HG03460 (cell line): ENCODE results near the gene ATXN7.

ENCODE experiments used
- ATAC-seq: cut with Tn5 transposase; IDR thresholded peaks from one replicate; pipeline ENCODE4 v1.9.1; 2021; ENCODE audit not compliant: unreplicated experiment

Gene ATXN7

DNA sequence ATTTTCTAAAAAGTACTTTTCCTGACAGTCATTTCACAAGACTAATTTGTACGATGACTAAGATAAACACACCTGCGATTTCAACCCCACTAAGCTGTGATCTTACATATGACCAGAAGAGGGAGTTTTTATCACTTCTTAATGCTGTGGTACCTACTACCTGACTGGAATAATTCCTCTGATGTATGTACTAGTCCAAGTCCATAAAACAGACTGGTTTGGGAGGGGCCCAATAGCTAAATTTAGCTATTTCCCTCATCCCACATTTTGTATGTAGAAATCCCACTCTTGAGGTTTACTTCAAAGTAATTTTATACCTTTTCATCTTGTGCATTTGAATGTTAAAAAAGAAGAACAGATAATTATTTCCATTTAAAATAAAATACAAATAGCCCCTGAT lies 98.2 kb downstream of the ATXN7 start:
- ATAC-seq, result peak; percentile 78

DNA sequence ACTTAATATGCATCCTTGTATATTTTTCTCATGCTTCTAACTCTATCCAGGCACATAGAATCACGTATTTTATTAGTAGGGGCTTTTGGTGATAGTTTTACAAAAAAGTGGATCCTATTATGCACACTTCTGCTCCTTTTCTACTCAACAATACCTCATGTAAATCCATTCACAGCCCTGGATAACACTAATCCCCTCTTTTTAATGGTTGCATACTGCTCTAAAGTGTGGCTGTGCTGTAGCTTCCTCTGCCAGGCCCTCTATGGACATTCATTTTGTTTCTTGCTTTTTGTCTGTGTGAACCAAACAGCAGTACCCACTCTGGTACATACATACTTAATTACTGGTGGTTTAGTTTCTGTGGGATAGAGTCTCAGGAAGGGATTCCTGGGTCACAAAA lies 99.8 kb downstream of the ATXN7 start:
- ATAC-seq, result no peak

DNA sequence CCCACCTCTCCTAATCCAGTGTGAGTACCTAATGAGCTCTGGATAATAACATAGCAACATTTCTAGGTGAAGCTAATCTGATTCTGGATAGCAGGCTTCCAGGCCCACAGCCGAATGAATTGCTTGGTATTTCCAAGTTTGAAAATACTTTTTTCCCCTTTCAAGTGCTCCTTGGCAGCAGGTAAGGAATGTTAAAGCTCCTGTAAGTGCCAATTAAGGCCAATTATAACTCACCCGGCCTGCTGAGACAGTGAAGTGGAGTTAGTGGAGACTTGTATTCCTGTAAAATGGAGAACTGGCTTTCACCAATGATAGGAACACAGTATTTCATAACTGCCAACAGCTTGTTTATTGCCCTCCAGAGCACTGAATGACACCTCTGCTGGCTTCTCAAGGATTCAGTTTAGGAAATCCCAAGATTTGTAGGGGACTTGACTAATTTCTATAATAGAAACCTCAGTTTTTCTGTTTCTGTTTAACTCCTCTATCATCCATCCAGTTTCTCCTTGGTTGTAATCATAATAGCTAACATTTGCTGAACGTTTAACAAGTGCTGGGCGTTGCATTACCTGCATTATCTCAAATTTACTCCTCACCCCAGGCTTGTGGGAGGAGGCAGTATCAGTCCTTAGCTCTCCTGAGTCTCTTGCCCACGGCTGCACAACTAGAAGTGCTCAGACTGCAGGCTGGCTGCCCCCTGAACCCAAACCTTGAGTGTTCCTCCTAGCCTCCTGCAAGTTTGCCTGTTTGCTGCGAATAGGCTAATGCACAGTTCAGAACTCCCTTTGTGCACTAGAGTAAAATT lies 101.2 kb downstream of the ATXN7 start:
- ATAC-seq, result no peak

DNA sequence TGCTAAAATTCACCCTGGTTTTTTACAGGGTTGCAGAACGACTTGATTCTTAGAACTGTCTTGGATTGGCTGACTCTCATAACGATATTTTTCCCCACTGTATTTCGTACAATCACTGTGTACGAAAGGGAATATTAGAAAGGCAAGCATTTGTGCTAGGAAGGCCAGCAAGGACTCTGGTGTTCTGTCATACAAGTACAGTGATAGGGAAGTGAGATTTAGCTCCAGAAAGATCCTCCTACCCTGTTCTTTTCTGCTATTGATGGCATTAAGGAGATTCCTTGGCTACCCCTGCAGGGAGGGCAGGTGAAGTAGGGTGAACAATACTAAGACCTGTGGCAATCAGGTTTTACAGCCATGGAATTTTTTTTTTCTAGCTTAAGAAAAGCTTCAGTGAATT lies 102.3 kb downstream of the ATXN7 start:
- ATAC-seq, result no peak

DNA sequence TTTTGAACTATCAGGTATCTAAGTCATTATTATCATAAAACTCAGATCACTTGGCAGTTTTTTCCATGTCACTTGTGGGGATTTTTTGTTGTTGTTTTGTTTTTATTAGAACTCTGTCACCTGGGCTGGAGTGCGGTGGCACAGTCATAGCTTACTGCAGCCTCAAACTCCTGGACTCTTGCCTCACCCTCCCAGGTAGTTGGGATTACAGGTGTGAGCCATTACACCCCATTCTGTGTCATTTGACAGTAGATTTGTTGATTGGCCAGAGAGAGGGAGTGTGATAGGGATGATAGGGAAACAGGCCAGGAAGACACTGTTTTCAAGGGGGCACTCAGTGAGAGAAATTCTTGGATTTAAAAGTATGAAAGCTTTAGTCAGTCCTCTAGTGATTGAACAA lies 103.2 kb downstream of the ATXN7 start:
- no peak for ATAC-seq

DNA sequence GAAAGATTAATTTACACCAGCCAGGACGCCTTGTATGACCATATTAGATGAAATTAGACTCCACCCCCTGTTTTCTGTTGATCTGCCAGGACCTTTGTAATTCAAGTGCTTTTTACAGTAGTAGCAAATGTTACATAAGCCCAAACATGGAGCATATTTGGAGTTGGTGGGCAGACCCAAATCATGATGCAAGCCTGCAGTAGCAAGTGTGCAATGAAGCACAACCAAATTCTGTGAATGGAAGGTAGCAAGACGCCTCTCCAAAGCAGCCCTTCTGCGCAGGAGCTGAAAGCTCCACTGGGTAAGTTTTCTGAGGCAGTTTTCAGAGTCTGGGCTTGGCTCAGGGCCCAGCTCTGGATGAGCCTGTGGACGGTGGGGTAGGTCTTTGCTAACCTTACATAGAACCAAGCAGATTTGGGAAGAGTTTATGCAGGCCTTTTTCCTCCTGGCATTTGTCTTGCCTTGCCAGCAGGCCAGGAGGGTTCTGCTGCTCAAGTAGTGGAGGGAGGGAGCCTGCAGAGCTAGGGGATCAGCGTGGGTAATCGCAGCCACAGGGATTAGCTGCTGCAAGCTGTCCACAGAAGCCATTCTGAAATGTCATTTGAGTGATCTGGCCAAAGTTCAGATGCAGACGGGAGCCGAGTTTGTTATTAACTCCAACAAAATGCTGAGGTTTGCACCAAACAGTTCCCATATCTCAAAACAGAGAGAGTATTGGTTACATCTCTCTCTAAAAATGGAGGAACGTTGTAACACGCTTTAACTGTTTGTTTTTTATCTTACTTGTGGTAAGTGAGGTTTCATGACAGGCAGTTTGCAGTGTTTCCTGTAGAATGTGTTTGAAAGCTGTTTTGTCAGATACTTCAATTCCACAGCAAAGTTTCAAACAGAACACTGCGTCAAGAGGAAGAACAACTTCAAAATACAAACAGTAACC lies 104.3 kb downstream of the ATXN7 start:
- peak; percentile 57 for ATAC-seq

DNA sequence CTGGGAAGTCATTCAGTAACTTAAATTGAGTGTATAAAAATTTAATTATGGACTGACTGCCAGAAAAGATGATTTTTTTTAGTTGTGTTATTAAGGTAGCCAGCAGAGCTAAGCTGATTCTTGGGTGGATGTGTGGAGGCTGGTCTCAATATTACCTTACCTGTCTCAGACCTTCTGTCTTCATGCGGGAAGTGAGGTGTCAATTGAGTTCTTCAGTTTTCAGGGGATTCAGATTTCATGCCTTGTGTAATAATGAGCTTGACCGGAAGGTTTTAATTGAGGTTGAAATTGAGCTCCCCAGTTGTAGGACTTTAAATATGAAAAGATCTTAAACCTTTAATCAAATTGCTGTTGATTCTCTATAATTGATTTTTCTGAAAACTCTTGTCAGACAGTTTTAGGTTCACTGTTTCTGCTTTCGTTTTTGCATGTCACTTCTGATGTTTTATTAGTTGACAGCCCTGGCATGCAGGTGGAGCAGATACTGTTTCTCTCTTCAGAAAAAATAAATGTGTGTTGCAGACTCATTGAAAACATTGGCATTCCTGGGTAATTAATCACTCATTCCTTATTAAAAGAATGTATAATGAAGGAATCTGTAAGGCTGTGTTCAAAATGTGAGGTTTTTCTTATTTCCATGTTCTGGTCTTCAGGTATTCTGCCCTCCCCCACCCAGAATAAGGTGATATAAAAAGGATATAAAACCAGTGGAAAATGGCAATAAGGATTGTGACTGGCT lies 105.1 kb downstream of the ATXN7 start:
- ATAC-seq, result peak; percentile 29

DNA sequence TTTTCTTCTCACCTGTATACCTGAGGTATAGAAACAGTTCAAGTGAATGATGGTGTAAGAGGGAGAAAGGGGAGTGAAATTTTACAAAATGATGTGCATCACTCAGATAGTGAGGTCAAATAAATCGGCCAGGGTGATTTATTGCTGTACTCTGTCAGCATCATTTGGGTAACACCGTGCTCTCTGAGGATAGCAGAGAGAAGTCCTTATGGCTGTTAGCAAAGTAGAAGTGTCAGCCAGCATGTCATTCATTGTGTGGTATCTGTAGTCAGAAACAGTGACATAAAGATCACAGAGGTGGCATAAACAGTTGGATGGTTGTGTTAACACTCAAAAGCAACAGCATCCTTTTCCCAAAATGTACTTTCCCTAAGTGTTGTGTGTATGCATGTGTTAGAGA lies 106.2 kb downstream of the ATXN7 start:
- no peak for ATAC-seq

DNA sequence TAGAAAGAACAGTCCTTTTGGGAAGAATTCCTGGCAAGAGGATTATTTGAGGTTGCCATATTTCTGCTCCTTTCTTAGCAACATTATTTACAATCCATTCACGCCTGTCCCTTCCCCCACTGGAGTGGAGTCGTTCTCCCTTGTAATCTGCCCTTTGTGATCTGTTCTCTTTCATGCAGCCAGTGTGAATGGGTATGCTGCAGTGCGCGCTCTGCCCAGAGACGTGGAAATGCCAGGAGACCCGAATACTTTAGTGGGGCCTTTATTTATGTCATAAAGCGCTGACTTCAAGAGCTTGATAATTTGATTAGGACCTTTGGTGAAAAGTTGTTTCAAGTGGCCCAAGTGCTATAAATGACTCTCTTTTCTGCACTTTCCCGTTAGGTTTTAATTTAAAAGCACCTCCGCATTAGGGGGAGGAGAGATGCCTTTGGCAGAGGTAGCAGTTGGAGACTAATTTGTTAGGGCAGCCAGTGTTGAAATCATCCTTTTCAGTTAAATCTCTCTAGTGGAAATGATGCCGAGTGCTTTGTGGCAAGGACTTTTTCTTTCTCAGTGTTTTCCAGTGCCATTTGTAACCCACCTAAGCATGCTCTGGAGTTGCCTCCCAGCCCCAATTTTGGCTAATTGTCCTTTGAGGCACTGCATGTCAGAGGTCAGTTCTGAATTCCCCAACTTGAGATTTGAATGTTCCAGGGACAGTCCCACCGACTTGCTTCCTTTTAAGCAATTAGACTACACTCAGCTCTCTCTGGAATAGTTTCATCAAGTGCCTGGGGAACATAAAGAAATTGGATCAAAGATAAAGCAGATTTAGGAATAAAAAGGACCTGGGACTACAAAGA lies 107.2 kb downstream of the ATXN7 start:
- no peak for ATAC-seq

DNA sequence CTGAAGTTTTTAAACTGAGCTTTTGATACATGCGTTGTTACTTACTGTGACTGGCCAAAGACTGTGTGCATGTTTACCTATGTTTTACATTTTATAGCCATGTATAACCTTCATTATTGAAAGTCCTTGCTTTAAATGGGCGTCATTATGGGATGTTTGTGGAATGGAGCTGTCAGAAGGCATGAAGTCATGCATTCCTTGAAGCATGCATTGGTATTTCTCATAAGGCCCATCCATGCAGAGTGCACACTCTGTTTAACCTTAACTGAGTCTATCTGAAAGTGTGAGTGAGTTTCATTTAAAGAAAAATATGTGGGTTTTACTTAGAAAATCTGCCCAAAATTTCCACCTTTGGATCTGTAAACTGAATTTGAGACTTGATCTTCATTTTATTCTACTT lies 108.5 kb downstream of the ATXN7 start:
- no peak for ATAC-seq

DNA sequence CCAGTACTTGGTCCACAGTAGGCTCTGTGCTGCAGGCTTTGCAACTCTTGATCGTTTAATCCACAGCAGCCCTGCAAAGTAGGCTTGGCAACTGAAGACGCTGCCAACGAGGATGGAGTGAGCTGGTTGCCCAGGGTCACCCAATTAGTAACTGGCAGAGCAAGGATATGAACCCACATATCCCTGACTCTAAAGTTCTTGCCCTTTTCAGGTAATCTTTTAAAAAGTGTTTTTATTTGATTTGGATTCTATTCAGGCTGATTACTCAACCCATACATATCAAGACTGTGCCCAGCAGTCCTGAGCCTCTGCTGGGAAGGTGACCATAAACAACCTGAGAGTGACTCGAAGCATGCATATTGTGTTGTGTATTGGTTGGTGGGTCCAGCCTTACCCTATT lies 109.3 kb downstream of the ATXN7 start:
- no peak for ATAC-seq

DNA sequence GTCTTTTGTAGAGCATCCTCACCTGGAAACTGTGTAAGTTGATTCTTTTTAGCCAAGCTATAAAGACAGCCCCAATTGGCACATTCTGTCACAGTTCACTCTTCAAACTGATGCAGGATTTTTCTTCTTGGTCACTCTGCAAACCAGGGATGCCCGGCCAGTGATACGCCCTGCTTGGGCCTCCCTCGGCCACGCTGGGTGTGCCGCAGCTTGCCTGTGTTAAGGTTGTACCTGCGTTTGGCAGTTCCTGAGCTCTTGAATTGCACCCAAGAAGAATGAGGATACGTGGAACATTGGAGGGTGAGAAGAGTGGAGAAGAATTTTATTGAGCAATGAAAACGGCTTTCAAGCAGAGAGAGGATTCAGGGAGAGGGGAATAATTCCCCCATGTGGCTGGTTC lies 109.7 kb downstream of the ATXN7 start:
- ATAC-seq, result no peak

DNA sequence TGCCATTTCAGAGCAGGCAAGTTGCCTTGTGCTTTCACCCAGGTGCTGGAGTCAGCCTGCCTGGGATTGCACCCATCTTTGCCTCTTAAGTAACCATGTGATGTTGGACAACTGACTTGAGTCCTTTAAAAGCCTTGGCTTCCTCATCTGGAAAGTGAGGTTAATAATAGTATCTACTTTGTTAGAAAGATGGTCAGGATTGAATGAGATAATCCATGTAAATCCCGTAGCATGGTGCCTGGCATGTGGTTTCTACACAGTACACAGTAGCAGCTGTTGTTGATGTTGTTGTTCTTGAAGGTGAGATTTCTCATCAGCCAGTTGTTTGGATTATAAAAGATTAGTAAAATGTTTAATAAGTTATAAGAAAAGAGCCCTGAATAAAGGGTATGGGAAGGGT lies 110.8 kb downstream of the ATXN7 start:
- ATAC-seq, result no peak

DNA sequence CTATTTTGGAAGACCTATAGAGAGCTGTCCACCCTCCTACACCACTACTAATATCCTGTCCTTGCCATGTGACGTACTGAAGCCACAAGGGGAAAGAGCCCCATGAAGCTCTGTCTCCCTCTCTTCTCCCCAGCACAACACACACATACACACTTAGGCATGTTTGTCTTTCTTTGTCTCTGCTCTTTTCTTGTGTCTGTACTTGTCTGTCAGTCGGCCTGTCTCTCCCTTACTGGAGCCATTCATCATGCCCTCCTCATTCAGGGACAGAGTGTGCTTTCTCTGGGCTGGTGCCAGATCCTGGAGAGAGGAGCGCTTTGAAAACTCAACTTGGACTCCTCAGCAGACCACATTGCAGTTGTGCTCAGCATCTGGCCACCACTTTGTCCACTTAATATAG lies 112.1 kb downstream of the ATXN7 start:
- no peak for ATAC-seq

DNA sequence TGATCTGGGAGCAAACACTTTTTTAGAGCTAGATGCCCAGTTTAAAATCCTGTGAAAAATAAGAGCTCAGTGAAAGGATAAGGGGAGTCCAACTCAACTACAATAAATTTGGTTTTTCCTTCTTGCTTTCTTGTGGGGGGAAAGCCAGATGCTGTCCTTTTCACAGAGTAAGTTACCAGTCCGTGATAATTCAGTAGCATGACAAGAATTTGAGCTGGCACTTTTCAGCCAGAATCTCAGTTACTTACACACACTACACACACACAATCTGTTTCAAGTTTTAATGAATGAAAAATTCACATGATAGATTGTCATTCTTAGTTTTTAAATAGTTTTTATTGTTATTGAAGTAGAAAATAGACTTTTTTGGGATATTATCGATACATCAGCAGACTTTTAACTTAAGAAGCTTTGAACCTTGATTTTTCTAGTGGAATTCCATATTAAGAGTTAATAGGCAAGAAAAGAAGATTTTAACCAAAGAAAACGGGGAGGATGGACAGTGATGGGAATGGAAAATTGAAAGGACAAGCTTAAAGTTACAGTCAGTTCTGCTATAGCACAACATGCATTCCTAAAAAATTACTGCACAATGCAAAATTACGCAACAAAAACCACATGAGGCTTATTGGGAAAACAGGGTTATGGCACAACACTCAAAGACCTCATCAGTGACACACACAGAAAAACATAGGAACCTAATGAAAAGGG lies 112.6 kb downstream of the ATXN7 start:
- no peak for ATAC-seq

DNA sequence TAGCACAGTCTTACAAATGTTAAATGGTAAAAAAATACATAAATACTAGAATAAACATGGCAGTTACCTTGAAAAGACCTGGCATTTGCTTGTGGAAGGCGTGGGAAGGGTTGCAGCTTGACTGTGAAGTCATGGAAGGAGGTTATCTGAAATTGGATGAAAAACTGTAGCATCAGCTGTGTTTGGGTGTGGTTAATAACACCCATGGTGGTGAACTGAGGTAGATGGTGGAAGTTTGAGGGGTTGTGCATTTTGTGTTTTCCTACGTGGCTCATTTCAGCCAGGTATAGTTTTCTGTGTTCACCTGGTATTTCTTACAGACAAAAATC lies 113.2 kb downstream of the ATXN7 start:
- ATAC-seq, result no peak

DNA sequence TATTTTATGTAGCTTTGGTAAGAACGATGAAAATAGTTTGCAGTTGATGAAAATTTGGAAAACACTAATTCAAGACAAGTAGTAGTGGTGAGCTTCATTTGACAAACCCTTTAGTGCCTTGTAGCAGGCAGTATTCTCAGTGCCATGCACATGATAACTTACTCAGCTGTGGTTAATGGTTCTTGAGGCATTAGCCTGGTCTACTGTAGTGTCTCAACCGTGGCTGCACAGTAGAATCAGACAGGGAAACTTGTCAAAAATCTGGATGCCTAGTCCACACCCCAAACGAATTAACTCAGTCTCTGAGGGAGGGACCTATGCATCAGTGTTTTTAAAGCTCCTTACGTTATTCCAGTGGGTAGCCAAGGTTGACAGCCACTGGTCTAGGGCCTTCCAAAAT lies 114.2 kb downstream of the ATXN7 start:
- ATAC-seq, result no peak

DNA sequence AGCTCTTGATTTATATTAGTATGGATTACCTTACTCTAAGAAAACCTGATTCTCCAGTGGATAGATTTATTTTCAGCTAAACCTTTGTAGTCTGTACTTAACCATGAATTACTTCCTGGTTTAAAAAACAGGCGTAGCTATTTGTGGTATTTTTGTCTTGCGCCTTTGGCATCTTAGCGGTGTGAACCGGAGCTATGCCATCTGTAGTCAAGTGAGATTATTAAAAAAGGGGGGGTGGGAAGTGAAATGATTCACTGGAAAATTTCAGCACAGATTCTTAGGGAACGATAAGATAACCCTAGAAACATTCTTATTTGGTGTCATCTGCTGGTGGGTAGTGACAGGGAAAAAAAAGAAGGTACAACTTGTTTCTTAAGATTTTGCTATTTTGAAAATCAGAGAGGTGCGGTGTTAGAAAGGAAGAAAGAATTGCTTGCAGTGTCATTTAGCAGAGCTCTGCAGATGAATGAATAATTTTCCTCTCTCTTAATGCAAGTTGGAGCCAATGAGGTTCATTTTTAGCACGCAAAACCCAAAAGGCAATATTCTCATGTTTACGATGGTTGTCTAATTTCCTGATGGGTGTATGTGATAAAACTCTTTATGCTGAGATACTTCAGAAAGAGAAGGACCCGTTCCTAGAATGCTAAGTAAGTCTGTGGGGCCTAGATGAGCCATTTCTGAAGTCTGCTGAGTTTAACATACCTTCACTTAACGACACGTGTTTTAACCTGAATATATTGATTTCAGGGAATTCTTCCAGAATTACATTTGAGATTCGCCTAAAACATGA lies 115.6 kb downstream of the ATXN7 start:
- ATAC-seq, result no peak

DNA sequence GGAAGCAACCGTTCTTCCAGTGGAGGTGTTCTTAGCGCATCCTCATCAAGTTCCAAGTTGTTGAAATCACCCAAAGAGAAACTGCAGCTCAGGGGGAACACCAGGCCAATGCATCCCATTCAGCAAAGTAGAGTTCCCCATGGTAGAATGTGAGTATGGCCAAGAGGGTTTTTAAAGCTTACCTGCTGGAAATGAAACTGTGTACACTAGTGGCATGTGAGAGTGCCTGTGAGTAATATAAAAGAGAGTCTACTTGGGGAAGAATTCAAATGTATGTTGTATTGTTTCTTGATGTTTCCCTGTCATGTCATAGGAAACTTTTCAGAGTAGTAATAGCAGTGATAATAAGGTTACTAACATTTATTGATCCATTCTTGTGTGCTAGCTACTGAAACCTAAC lies 116.4 kb downstream of the ATXN7 start:
- no peak for ATAC-seq
